Measurements from ENCODE around the gene SLAIN1.
"Not testable (repeated sequence)": the region's sequence is repeated elsewhere in the genome, so short reads cannot be mapped to it uniquely, and the experiment has no call there.

SLAIN1 gene

DNA sequence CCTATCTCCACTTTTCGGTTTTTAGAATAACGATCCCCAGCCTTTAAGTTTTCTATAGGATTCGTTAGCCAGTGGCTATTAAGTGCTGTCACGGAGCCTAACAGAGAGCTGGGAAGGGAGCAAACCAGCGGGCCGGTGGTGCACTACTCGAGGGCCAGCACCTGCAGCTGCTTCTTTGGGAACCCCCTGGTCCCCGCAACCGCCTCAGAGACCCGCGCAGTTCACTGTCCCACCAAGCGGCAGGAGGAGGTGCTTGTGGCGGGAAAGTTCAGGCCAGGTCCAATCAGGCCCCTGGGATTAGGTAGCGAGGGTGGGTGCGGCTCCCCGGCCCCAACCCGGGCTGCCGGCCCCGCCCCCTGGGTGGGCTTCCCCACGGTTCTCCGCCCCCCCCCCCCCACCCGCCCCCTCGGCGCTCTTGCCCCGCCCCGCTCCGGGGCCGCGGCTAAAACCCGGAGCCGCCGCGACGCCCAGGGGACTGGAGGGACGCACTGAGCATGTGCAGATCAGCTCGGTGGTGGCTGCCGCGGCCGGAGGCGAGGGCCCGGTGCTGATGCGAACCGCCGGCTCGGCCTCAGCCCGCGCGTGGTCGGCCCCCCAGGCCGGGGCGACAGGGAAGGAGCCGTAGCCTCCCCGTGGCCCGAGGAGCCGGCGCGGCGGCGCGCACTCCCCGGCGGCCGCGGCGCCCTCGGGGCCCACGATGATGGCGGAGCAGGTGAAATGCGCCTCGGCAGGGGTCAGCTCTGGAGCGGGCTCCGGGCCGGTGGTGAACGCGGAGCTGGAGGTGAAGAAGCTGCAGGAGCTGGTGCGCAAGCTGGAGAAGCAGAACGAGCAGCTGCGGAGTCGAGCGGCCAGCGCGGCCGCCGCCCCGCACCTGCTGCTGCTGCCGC, at the start of gene SLAIN1:
Gene SLAIN1 (plus strand): TSS at position 471 of the 887 bp plus-strand sequence. CDS start 227 bp downstream, at position 698.
- H3K9me3 ChIP-seq (ENCODE audit: control insufficient read depth, insufficient read depth, low read length) = no peaks in the 10 kb centered on the region
- H3K9ac ChIP-seq (ENCODE audit: low read depth, low read length) = peak within 1 kb of the TSS; percentile 81
- H3K36me3 ChIP-seq (ENCODE audit: insufficient read depth, low read length) = no peaks in the 10 kb centered on the region
- peaks cover 9% of the 10 kb centered on the region; the same call in 1 of the 2 replicates for H3K4me1 ChIP-seq (ENCODE audit: insufficient read depth, low read length)

DNA sequence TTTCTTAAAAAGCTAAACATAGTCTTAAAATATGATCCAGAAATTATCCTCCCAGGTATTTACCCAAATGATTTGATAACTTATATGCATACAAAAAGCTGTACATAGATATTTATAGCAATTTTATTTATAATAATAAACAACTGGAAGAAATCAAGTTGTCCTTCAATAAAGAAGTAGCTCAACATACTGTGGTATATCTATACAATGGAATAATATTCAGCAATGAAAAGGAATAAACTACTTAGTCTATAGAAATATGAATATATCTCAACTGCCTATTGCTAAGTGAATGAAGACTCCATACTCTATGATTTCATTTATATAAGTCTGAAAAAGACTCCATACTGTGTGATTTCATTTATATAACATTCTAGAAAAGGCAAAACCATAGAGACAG, 47.1 kb upstream of the SLAIN1 start:
- Histone ChIP-seq H3K9me3 (ENCODE audit: control insufficient read depth, insufficient read depth, low read length) (no peaks in the 10 kb centered on the region), H3K36me3 (ENCODE audit: insufficient read depth, low read length) (no peaks in the 10 kb centered on the region), H3K4me1 (ENCODE audit: insufficient read depth, low read length) (no peaks in the 10 kb centered on the region), H3K9ac (ENCODE audit: low read depth, low read length) (no peak overlapping the region)

DNA sequence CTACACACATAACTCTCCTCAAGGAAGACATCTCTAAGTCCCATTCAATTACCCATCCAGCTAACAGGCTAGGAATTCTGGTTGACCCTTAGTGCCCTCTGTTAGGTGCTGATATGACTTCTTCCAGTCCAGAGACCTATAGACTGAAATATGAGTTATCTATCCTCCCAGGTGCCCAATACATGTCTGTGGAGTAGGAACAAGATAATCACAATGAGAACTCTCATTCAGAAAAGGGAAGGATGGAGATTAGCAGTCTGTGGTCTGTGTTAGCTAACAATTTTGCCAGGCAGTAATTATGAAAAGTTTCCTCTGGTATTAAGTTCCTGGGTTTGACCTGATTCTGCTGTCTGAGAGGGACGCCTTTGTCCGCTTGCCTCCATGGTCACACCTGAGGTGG, 44.2 kb upstream of the SLAIN1 start:
- Histone ChIP-seq H3K36me3 (ENCODE audit: insufficient read depth, low read length) (no peaks in the 10 kb centered on the region), H3K9ac (ENCODE audit: low read depth, low read length) (no peak overlapping the region), H3K9me3 (ENCODE audit: control insufficient read depth, insufficient read depth, low read length) (no peaks in the 10 kb centered on the region), H3K4me1 (ENCODE audit: insufficient read depth, low read length) (no peaks in the 10 kb centered on the region)

DNA sequence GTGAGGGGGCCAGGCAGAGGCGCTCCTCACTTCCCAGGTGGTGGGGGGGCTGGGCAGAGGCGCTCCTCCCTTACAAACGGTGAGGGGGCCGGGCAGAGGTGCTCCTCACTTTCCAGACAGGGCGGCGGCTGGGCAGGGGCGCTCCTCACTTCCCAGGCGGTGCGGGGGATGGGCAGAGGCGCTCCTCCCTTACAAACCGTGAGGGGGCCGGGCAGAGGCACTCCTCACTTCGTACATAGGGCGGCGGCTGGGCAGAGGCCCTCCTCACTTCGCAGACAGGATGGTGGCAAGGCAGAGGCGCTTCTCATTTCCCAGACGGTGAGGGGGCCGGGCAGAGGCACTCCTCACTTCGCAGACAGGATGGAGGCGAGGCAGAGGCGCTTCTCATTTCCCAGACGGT, 37.5 kb upstream of the SLAIN1 start:
- not testable (repeated sequence) for H3K36me3 ChIP-seq (ENCODE audit: insufficient read depth, low read length); H3K4me1 ChIP-seq (ENCODE audit: insufficient read depth, low read length); H3K9me3 ChIP-seq (ENCODE audit: control insufficient read depth, insufficient read depth, low read length); H3K9ac ChIP-seq (ENCODE audit: low read depth, low read length)

DNA sequence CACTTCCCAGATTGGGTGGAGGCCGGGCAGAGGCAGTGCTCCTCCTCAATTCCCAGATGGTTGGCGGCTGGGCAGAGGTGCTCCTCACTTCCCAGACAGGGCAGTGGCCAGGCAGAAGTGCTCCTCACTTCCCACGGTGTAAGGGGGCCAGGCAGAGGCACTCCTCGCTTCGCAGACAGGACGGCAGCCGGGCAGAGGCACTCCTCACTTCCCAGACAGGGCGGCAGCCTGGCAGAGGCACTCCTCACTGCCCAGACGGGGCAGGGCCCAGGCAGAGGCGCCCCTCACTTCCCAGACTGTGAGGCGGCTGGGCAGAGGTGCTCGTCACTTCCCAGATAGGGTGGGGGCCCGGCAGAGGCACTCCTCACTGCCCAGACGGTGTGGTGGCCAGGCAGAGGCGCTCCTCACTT, 36.6 kb upstream of the SLAIN1 start:
- H3K9ac ChIP-seq (ENCODE audit: low read depth, low read length) = no peak overlapping the region
- H3K4me1 ChIP-seq (ENCODE audit: insufficient read depth, low read length) = no peaks in the 10 kb centered on the region
- H3K9me3 ChIP-seq (ENCODE audit: control insufficient read depth, insufficient read depth, low read length) = no peaks in the 10 kb centered on the region
- no peaks in the 10 kb centered on the region for H3K36me3 ChIP-seq (ENCODE audit: insufficient read depth, low read length)

DNA sequence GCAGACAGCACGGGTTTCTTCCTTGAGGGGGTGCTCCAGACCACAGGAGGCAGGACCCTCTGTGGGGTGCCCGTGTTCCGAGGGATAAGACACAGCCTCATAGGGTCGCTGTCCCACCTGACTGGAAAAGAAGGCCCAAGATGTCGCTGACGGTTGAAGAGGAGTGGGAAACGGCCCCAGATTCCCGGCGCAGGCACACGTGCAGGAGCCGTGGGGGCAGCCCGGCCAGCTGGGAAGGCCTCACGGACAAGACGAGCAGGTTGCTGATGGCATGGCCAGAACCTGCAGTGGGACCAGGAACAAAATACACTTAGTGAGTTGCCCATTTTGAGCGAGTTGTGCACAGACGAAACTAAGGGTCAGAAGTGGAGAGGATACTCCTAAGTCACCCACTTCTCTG, 35.2 kb upstream of the SLAIN1 start:
- not testable (repeated sequence) for H3K36me3 ChIP-seq (ENCODE audit: insufficient read depth, low read length); H3K9me3 ChIP-seq (ENCODE audit: control insufficient read depth, insufficient read depth, low read length); H3K9ac ChIP-seq (ENCODE audit: low read depth, low read length); H3K4me1 ChIP-seq (ENCODE audit: insufficient read depth, low read length)

DNA sequence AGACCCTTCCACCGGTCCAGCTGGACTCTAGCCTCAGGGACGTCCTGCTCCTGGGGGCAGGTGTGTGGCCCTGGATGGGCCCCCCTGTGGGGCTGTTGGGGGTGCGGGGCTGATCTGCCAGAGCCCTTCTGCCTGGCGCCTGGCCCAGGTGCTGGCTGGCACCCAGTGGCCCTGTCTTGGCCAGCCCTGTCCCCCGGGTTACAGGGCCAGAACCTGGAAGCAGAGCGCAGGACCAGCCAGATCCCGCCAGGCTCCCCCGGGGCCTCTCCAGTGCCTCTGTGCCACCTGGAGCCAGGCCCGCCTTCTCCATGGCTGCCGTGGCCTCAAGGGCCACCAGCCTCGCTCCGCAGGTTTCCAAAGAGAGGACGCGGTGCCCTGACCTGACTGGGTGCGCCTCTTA, 34.7 kb upstream of the SLAIN1 start:
- not testable (repeated sequence) for H3K9ac ChIP-seq (ENCODE audit: low read depth, low read length); H3K4me1 ChIP-seq (ENCODE audit: insufficient read depth, low read length); H3K9me3 ChIP-seq (ENCODE audit: control insufficient read depth, insufficient read depth, low read length); H3K36me3 ChIP-seq (ENCODE audit: insufficient read depth, low read length)

DNA sequence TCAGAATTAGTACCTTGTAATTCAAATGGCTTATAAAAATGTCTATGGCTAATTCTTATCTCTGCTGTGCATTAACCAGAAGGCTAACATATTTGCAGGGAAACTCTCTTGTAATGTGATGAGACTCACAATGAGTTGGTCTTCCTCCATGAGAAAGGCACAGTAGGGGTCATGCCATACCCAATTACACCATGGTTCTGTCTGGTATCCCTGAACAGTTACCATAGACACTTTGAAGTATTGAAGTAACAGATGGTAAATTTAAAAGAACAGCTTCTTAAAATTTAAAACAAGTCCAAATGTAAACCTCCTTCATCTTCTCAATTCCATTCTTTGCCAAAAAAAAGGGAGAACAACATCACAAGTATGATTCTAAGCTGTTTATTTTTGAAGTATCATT, 22.6 kb upstream of the SLAIN1 start:
- H3K4me1 ChIP-seq (ENCODE audit: insufficient read depth, low read length) = peaks cover 3% of the 10 kb centered on the region; the same call in 1 of the 2 replicates
- no peaks in the 10 kb centered on the region for H3K9me3 ChIP-seq (ENCODE audit: control insufficient read depth, insufficient read depth, low read length)
- H3K9ac ChIP-seq (ENCODE audit: low read depth, low read length) = no peak overlapping the region
- H3K36me3 ChIP-seq (ENCODE audit: insufficient read depth, low read length) = no peaks in the 10 kb centered on the region

DNA sequence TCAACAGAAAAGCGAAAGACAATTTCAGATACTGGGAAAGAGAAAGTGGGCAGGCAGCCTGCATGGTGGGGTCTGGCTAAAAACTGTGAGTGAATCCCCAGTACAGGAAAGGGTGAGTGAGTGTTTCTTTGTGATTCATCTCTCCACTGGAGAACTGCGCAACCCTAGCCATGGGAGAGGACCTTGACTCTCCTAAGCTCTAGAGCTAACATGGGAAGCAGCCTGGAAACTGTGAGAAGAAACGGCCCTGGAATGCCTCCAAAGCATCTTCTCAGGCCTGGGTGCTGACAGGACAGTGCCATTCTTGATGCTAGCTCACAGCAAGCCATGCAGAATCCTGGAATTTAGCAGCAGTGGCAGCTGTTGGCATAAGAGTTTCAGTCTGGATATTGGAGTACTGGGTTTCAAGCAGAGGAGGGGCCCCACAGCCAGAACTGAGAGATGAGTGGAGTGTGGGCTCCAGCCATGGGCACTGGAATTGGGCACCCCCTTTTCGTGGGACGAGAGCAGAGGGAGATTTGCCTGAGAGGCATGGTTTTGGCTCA, 18.7 kb upstream of the SLAIN1 start:
- no peak overlapping the region for H3K9ac ChIP-seq (ENCODE audit: low read depth, low read length)
- H3K9me3 ChIP-seq (ENCODE audit: control insufficient read depth, insufficient read depth, low read length) = no peaks in the 10 kb centered on the region
- no peaks in the 10 kb centered on the region for H3K36me3 ChIP-seq (ENCODE audit: insufficient read depth, low read length)
- peaks cover 3% of the 10 kb centered on the region; the same call in 1 of the 2 replicates for H3K4me1 ChIP-seq (ENCODE audit: insufficient read depth, low read length)

DNA sequence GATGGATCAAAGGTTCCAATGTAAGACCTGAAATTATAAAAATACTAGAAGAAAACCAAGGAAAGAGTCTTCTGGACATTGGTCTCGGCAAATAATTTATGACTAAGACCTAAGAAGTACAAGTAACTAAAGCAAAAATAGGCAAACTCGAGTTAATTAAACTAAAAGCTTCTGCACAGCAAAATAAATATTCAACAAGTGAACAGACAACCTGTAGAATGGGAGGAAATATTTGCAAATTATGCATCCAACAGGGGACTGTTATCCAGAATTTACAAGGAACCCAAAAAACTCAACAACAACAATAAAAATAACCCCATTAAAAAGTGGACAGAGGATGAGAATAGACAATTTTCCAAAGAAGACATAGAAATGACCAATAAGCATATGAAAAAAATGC, 9.7 kb upstream of the SLAIN1 start:
- Histone ChIP-seq H3K9ac (ENCODE audit: low read depth, low read length) (no peak overlapping the region), H3K9me3 (ENCODE audit: control insufficient read depth, insufficient read depth, low read length) (no peaks in the 10 kb centered on the region), H3K36me3 (ENCODE audit: insufficient read depth, low read length) (no peaks in the 10 kb centered on the region), H3K4me1 (ENCODE audit: insufficient read depth, low read length) (no peaks in the 10 kb centered on the region)

DNA sequence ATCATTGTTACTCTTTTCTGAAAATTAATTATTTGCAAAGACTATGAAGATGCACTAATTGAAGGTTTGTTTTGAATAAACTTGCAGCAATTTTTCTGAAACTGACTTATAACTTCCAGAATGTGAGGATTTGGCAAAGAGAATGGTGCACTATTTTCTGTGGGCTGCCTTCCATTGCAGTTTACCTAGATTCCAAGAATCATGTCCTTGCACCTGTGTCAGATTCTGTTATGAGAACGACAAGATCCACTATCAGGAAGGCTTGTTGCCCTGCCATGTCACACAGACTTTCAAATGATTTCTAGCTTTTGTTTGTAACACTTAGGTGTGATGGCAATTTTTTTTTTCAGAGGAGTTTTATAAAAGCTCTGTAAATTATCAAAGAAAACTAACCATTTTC, 5.6 kb upstream of the SLAIN1 start:
- no peaks in the 10 kb centered on the region for H3K9me3 ChIP-seq (ENCODE audit: control insufficient read depth, insufficient read depth, low read length)
- no peaks in the 10 kb centered on the region for H3K36me3 ChIP-seq (ENCODE audit: insufficient read depth, low read length)
- no peak overlapping the region for H3K9ac ChIP-seq (ENCODE audit: low read depth, low read length)
- peaks cover 8% of the 10 kb centered on the region; the same call in 1 of the 2 replicates for H3K4me1 ChIP-seq (ENCODE audit: insufficient read depth, low read length)

DNA sequence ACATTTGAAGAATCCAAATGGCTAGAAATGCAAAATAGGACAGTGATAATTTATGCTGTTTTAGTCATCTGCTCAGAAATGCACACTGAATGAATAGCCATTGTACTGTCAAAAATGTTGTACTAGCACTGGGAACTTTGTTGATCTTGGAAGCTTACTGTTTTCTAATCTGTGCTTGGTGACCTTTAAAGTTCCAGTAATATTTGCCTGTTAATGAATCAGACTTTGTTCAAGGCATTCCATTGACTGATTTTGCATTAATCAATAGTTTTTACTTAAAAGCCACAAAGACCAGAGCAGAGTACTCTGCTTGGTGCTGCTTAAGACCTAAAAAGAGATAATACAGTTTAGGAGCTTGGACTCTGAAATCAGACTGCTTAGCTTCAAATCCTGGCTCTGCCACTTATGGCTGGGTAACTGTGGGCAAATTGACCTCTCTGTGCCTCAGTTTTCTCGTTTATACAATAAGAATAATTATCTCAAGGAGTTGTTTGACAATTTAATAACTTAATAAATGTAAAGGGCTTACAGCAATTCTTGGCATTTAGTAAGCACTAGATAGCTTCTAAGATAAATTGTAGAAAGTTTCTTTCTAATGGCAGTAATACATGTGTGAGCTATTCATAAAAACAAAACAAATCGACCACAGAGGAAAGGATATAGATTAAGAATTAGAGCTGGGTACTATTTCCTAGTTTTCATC, 4.6 kb upstream of the SLAIN1 start:
- no peaks in the 10 kb centered on the region for H3K9me3 ChIP-seq (ENCODE audit: control insufficient read depth, insufficient read depth, low read length)
- peaks cover 9% of the 10 kb centered on the region; the same call in 1 of the 2 replicates for H3K4me1 ChIP-seq (ENCODE audit: insufficient read depth, low read length)
- H3K36me3 ChIP-seq (ENCODE audit: insufficient read depth, low read length) = no peaks in the 10 kb centered on the region
- no peak overlapping the region for H3K9ac ChIP-seq (ENCODE audit: low read depth, low read length)

DNA sequence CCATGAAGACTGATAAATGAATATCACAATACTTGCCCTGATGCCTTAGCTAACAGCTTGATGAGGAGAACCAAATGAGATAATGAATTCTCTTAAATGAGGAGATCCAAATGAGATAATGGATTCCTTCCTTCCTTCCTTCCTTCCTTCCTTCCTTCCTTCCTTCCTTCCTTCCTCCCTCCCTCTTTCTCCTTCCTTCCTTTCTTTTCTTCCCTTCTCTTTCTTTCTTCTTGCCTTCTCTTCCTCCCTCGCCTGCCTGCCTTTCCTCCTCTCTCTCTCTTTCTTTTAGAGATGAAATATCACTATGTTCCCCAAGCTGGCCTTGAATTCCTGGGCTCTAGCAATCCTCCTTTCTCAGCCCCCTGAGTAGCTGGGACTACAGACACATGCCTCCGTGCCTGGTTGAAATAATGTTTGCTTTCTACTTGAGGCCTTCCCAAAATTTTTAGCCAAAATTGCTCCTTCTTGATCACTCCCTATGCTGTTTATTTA, 4.0 kb upstream of the SLAIN1 start:
- H3K4me1 ChIP-seq (ENCODE audit: insufficient read depth, low read length) = peaks cover 9% of the 10 kb centered on the region; the same call in 1 of the 2 replicates
- H3K9me3 ChIP-seq (ENCODE audit: control insufficient read depth, insufficient read depth, low read length) = no peaks in the 10 kb centered on the region
- no peaks in the 10 kb centered on the region for H3K36me3 ChIP-seq (ENCODE audit: insufficient read depth, low read length)
- H3K9ac ChIP-seq (ENCODE audit: low read depth, low read length) = no peak overlapping the region

DNA sequence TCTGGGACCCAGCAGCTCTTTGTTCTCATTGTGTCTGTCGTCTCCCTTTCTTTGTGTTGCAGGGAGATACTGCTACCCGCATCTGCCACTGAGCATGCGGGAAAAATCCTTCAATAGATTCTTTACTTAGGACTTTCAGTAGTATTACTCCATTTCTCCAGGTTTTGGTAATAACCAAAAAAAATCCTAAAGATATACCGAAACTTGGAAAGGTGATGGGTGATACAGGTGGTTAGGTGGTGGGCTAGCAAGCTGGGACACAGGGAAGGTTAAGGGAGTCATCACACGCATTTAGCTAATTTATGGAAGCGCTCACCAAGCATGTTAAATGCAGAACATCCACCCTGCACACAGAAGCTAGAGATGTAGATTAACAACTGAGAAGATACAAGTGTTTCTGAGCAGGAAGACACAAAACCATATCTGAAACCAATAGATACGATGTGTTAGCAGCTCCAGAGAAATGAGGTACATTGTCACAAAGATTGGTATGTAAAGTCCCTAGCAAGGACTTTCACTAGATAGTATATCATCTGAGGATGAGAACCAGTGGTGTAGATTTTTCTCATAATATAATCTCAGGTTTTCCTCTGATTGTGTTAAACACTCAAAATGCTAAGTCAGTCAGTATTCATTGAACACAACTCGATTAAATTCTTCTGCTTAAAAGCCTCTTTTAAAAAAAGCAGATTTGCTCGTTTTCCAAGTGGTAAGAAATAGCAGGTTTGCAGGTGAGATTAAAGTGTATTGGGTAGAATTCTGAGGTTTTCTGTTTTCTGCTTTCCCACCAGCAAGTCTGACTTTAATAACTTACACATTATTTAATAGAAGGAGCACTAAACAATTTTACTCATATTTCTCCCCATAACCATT, 1.2 kb upstream of the SLAIN1 start:
- Histone ChIP-seq H3K9me3 (ENCODE audit: control insufficient read depth, insufficient read depth, low read length) (no peaks in the 10 kb centered on the region), H3K36me3 (ENCODE audit: insufficient read depth, low read length) (no peaks in the 10 kb centered on the region), H3K9ac (ENCODE audit: low read depth, low read length) (peak overlapping the region; percentile 61), H3K4me1 (ENCODE audit: insufficient read depth, low read length) (peaks cover 9% of the 10 kb centered on the region; the same call in 1 of the 2 replicates)

All from ES-I3 (cell line).